Activated CD8-positive, alpha-beta T cell treated with anti-CD3 and anti-CD28 coated beads for 36 hours (primary cell): ENCODE data around the gene TSPYL1. TPM values are rescaled to one million over a fixed set of nuclear protein-coding genes. Genes with fewer than 3 reads are reported as not detected.
"Not testable (repeated sequence)": the region's sequence is repeated elsewhere in the genome, so short reads cannot be mapped to it uniquely, and the experiment has no call there.

Experiments used
- ATAC-seq: fragments of 200-7000 bp; cut with Tn5 transposase; one replicate; pipeline ENCODE4 v1.10.0; 2021; ENCODE audit warnings: mild to moderate bottlenecking, moderate library complexity
- CTCF ChIA-PET: fragments of 350-600 bp; sonication (Branson Sonifier 250); formaldehyde crosslinking; loops from one replicate; lab custom pipeline; 2021; ENCODE audit warnings: antibody characterized with exemption; lab: Charles Lee
- POLR2A ChIA-PET: fragments of 350-600 bp; sonication (Branson Sonifier 250); formaldehyde crosslinking; loops from one replicate; lab custom pipeline; 2021; ENCODE audit warnings: antibody characterized with exemption; lab: Charles Lee
- DNase-seq: peaks from one replicate; pipeline ENCODE4 v3.0.0-alpha.2; 2020
- H3K27ac Mint-ChIP-seq: one replicate; pipeline ENCODE4 v1.8.0; 2021; ENCODE audit warnings: mild to moderate bottlenecking, mixed read lengths
- H3K27me3 Mint-ChIP-seq: one replicate; pipeline ENCODE4 v1.8.0; 2021; ENCODE audit warnings: mixed read lengths
- H3K36me3 Mint-ChIP-seq: one replicate; pipeline ENCODE4 v1.8.0; 2021; ENCODE audit warnings: low read depth, mixed read lengths
- H3K4me1 Mint-ChIP-seq: one replicate; pipeline ENCODE4 v1.8.0; 2021; ENCODE audit warnings: low read depth, mixed read lengths
- H3K4me3 Mint-ChIP-seq: one replicate; pipeline ENCODE4 v1.8.0; 2021; ENCODE audit warnings: mild to moderate bottlenecking, moderate library complexity, mixed read lengths
- H3K9me3 Mint-ChIP-seq: one replicate; pipeline ENCODE4 v1.8.0; 2021; ENCODE audit warnings: mixed read lengths
- CTCF ChIP-seq: fragments of 200-600 bp; IDR thresholded peaks from one replicate; pipeline ENCODE4 v1.8.0; 2022; ENCODE audit warnings: antibody characterized with exemption, mild to moderate bottlenecking
- intact Hi-C: fragments of 100-400 bp; cut with micrococcal nuclease; formaldehyde crosslinking; loops from one replicate; pipeline ENCODE4 v1.10.0; 2022
- total RNA-seq, 2 experiments: library from RNA; stranded (reverse); gene quantifications; one replicate each; pipeline ENCODE4 v1.2.3, GENCODE V29; 2021

Gene TSPYL1
- total RNA-seq, 2 experiments from 2014 or later = 38.5 to 38.6 TPM

GRCh38 chr6:116326996-116327395, 47.3 kb upstream of the TSPYL1 start:
- no peaks in the 10 kb centered on the region for H3K27me3 Mint-ChIP-seq
- ChIA-PET CTCF (no interaction called here), POLR2A (no interaction called here)
- H3K36me3 Mint-ChIP-seq = no peaks in the 10 kb centered on the region
- ATAC-seq (no peak), DNase-seq (no peak)
- intact Hi-C loops = no loop called here
- no peak overlapping the region for H3K4me3 Mint-ChIP-seq
- no peaks in the 10 kb centered on the region for H3K9me3 Mint-ChIP-seq
- no peaks in the 10 kb centered on the region for H3K4me1 Mint-ChIP-seq
- no peak for TF ChIP-seq CTCF
- no peak overlapping the region for H3K27ac Mint-ChIP-seq

GRCh38 chr6:116326181-116326671, 46.5 kb upstream of the TSPYL1 start:
- intact Hi-C loops = no loop called here
- no peak for TF ChIP-seq CTCF
- no peaks in the 10 kb centered on the region for H3K4me1 Mint-ChIP-seq
- no peak overlapping the region for H3K4me3 Mint-ChIP-seq
- ATAC-seq = no peak
- no peak for DNase-seq
- no peaks in the 10 kb centered on the region for H3K9me3 Mint-ChIP-seq
- ChIA-PET CTCF (no interaction called here), POLR2A (no interaction called here)
- no peak overlapping the region for H3K27ac Mint-ChIP-seq
- H3K27me3 Mint-ChIP-seq = no peaks in the 10 kb centered on the region
- no peaks in the 10 kb centered on the region for H3K36me3 Mint-ChIP-seq

GRCh38 chr6:116325634-116326132, 46.0 kb upstream of the TSPYL1 start:
- H3K9me3 Mint-ChIP-seq, CTCF ChIA-PET: not testable (repeated sequence)

GRCh38 chr6:116323863-116324262, 44.1 kb upstream of the TSPYL1 start:
- Mint-ChIP-seq H3K36me3 (no peaks in the 10 kb centered on the region), H3K4me3 (no peak overlapping the region), H3K9me3 (no peaks in the 10 kb centered on the region), H3K27ac (no peak overlapping the region), H3K4me1 (no peaks in the 10 kb centered on the region), H3K27me3 (no peaks in the 10 kb centered on the region)
- CTCF ChIA-PET = interaction anchor here (1.3 kb wide), 1 partner anchor 8 kb away, joined by 4 read pairs; no protein-coding TSS in a partner anchor
- TF ChIP-seq CTCF = no peak
- intact Hi-C loops = no loop called here
- POLR2A ChIA-PET = interaction anchor here (0.6 kb wide), 2 partner anchors 31 to 230 kb away, joined by 3 read pairs; no protein-coding TSS in a partner anchor
- DNase-seq (no peak), ATAC-seq (no peak)

More at GRCh38 chr6:116325634-116326132, 46.0 kb upstream of the TSPYL1 start:
- POLR2A ChIA-PET = interaction anchor here (0.9 kb wide), 1 partner anchor 21 kb away, joined by 3 read pairs; no protein-coding TSS in a partner anchor
- intact Hi-C loops, H3K36me3 Mint-ChIP-seq, H3K4me1 Mint-ChIP-seq, DNase-seq, H3K27ac Mint-ChIP-seq, H3K4me3 Mint-ChIP-seq, H3K27me3 Mint-ChIP-seq, ATAC-seq: not testable (repeated sequence)

- H3K9me3 Mint-ChIP-seq, ATAC-seq, H3K27me3 Mint-ChIP-seq, H3K4me1 Mint-ChIP-seq, POLR2A ChIA-PET, H3K36me3 Mint-ChIP-seq, CTCF ChIA-PET, H3K27ac Mint-ChIP-seq, H3K4me3 Mint-ChIP-seq, intact Hi-C loops, DNase-seq: not testable (repeated sequence)
Observed at GRCh38 chr6:116321933-116322332, 42.2 kb upstream of the TSPYL1 start.

GRCh38 chr6:116316772-116317467, 37.2 kb upstream of the TSPYL1 start:
- no peaks in the 10 kb centered on the region for H3K9me3 Mint-ChIP-seq
- no peaks in the 10 kb centered on the region for H3K36me3 Mint-ChIP-seq
- H3K27me3 Mint-ChIP-seq = no peaks in the 10 kb centered on the region
- POLR2A ChIA-PET = no interaction called here
- no peak for TF ChIP-seq CTCF
- peaks cover 2% of the 10 kb centered on the region for H3K4me1 Mint-ChIP-seq
- H3K27ac Mint-ChIP-seq = no peak overlapping the region
- intact Hi-C loops = no loop called here
- H3K4me3 Mint-ChIP-seq = no peak overlapping the region
- ATAC-seq (no peak), DNase-seq (no peak)
- CTCF ChIA-PET = interaction anchor here (1.2 to 1.6 kb wide), 2 partner anchors 8 to 48 kb away, joined by 4 to 5 read pairs; no protein-coding TSS in a partner anchor
